Left ventricle myocardium inferior (tissue), 1 donor: ENCODE data around the gene ENPP5. TPM values are rescaled to one million over a fixed set of nuclear protein-coding genes. Genes with fewer than 3 reads are reported as not detected.

ENCODE experiments used
- DNase-seq: peaks from one replicate; pipeline ENCODE4 v3.0.0-alpha.2; 2020
- H3K27ac ChIP-seq: fragments of 200-600 bp; replicated peaks from 2 replicates; pipeline ENCODE4 v1.8.0; 2021
- H3K27me3 ChIP-seq: fragments of 200-600 bp; 2 replicates; pipeline ENCODE4 v1.8.0; 2021; ENCODE audit warnings: low read depth
- H3K36me3 ChIP-seq: fragments of 200-600 bp; 2 replicates; pipeline ENCODE4 v1.8.0; 2021
- H3K4me1 ChIP-seq: fragments of 200-600 bp; 2 replicates; pipeline ENCODE4 v1.8.0; 2021
- H3K4me3 ChIP-seq: fragments of 200-600 bp; 2 replicates; pipeline ENCODE4 v1.8.0; 2021; ENCODE audit warnings: mild to moderate bottlenecking, moderate library complexity
- H3K9me3 ChIP-seq: fragments of 200-600 bp; replicated peaks from 2 replicates; pipeline ENCODE4 v1.8.0; 2021
- CTCF ChIP-seq: fragments of 200-600 bp; IDR thresholded peaks from 2 replicates; pipeline ENCODE4 v1.8.0; 2021; ENCODE audit warnings: antibody characterized with exemption, mild to moderate bottlenecking, borderline replicate concordance
- intact Hi-C: fragments of 100-400 bp; cut with micrococcal nuclease; formaldehyde crosslinking; loops from one replicate; pipeline ENCODE4 v1.11.0; 2022
- total RNA-seq: library from RNA; stranded (reverse); fragmentation: NEBNext Ultra II Directional; extraction: Animal tissue kit (Norgen Biotek cat#: 25700); gene quantifications from one replicate; pipeline ENCODE4 v1.2.1, GENCODE V29; 2021
- donor health status: DM: no; HTN: yes; CAD: no; lungs with severe emphysema.

The ENPP5 gene
- total RNA-seq, 1 donor from 2014 or later, result 3.0 TPM

GRCh38 chr6:46118157-46118556, 52.6 kb downstream of the ENPP5 start:
- no peak overlapping the region for H3K27ac ChIP-seq
- no peak overlapping the region for H3K4me3 ChIP-seq
- DNase-seq, result no peak
- no peaks in the 10 kb centered on the region for H3K36me3 ChIP-seq
- H3K4me1 ChIP-seq, result no peaks in the 10 kb centered on the region
- no peak for TF ChIP-seq CTCF
- no peaks in the 10 kb centered on the region for H3K9me3 ChIP-seq
- intact Hi-C loops, result no loop called here
- H3K27me3 ChIP-seq, result no peaks in the 10 kb centered on the region

- Histone ChIP-seq H3K4me1 (no peaks in the 10 kb centered on the region), H3K9me3 (no peaks in the 10 kb centered on the region), H3K27ac (no peak overlapping the region), H3K27me3 (no peaks in the 10 kb centered on the region), H3K36me3 (no peaks in the 10 kb centered on the region), H3K4me3 (no peak overlapping the region)
- no peak for TF ChIP-seq CTCF
- DNase-seq, result no peak
- intact Hi-C loops, result no loop called here
Observed at GRCh38 chr6:46116289-46116688, 54.5 kb downstream of the ENPP5 start.

- H3K4me1 ChIP-seq, result no peaks in the 10 kb centered on the region
- no peaks in the 10 kb centered on the region for H3K36me3 ChIP-seq
- no peaks in the 10 kb centered on the region for H3K9me3 ChIP-seq
- no peak overlapping the region for H3K4me3 ChIP-seq
- H3K27ac ChIP-seq, result no peak overlapping the region
- DNase-seq, result no peak
- TF ChIP-seq CTCF, result no peak
- intact Hi-C loops, result no loop called here
- no peaks in the 10 kb centered on the region for H3K27me3 ChIP-seq
Observed at GRCh38 chr6:46115634-46116033, 55.1 kb downstream of the ENPP5 start.

GRCh38 chr6:46113370-46113769, 57.4 kb downstream of the ENPP5 start:
- no peak for DNase-seq
- no peaks in the 10 kb centered on the region for H3K9me3 ChIP-seq
- intact Hi-C loops, result no loop called here
- no peaks in the 10 kb centered on the region for H3K27me3 ChIP-seq
- H3K4me1 ChIP-seq, result no peaks in the 10 kb centered on the region
- H3K36me3 ChIP-seq, result no peaks in the 10 kb centered on the region
- no peak for TF ChIP-seq CTCF
- no peak overlapping the region for H3K27ac ChIP-seq
- no peak overlapping the region for H3K4me3 ChIP-seq

Other genes with a start within 250 kb of the ENPP5 start
- gene CLIC5, start 155.1 kb downstream of the ENPP5 start, total RNA-seq, result 285 TPM
- gene ENPP4, start 41.0 kb downstream of the ENPP5 start, total RNA-seq, result 21.9 TPM